Left lung (tissue), 10 donors: ENCODE data around the gene NAV2. TPM values are rescaled to one million over a fixed set of nuclear protein-coding genes. Genes with fewer than 3 reads are reported as not detected.

Experiments
- ATAC-seq: fragments of 200-7000 bp; cut with Tn5 transposase; one replicate; pipeline ENCODE4 v1.9.1; 2020; ENCODE audit warnings: moderate library complexity
- DNase-seq, 4 donors: peaks; one replicate each; pipeline ENCODE4 v3.0.0-alpha.2; 2013 to 2020
- H3K27ac ChIP-seq, 2 donors: fragments of 200-600 bp; sonication (generic) in 1 of 2; one replicate each; pipeline versions ENCODE4 v1.5.0 to v1.8.0; 2020 to 2021
- H3K27me3 ChIP-seq, 2 donors: fragments of 200-600 bp; sonication (generic) in 1 of 2; one replicate each; pipeline versions ENCODE4 v1.5.0 to v1.8.0; 2020 to 2021
- H3K36me3 ChIP-seq, 2 donors: fragments of 200-600 bp; sonication (generic) in 1 of 2; one replicate each; pipeline versions ENCODE4 v1.5.0 to v1.8.0; 2020 to 2021
- H3K4me1 ChIP-seq, 2 donors: fragments of 200-600 bp; one replicate each; pipeline ENCODE4 v1.8.0; 2021
- H3K4me3 ChIP-seq, 2 donors: fragments of 200-600 bp; sonication (generic) in 1 of 2; one replicate each; pipeline versions ENCODE4 v1.5.0 to v1.8.0; 2020 to 2021; ENCODE audit warnings: mild to moderate bottlenecking in 1 of 2
- H3K9me3 ChIP-seq, 2 donors: fragments of 200-600 bp; sonication (generic) in 1 of 2; one replicate each; pipeline versions ENCODE4 v1.5.0 to v1.8.0; 2020 to 2021
- intact Hi-C, 2 donors: fragments of 100-400 bp; cut with DNase I; formaldehyde crosslinking; loops; one replicate each; pipeline versions ENCODE4 v1.11.2 to v1.14.2; 2022
- polyA plus RNA-seq, 6 donors: library from polyadenylated mRNA; unstranded; fragments of 120-200 nt; gene quantifications; one replicate each; pipeline ENCODE4 v1.2.1, GENCODE V29; 2013; ENCODE audit not compliant: insufficient read length in 6 of 6
- total RNA-seq, 2 donors: library from RNA; stranded (reverse); fragmentation: NEBNext Ultra II Directional; extraction: Animal tissue kit (Norgen Biotek cat#: 25700); gene quantifications; one replicate each; pipeline ENCODE4 v1.2.1, GENCODE V29; 2021
- TF ChIP-seq, protein P1 (sequence below), 2 donors: fragments of 200-600 bp; sonication (generic) in 1 of 2; IDR thresholded peaks; one replicate each; pipeline versions ENCODE4 v1.5.0 to v1.8.0; 2021; ENCODE audit warnings: antibody characterized with exemption in 2 of 2
- donor health status: DM: no; HTN: yes; CAD: no.
- donor health status: DM: no; HTN: no; CAD: no.

The NAV2 gene
- total and polyA plus RNA-seq, 8 donors = 18.0 to 59.9 (median 23.1) TPM

GRCh38 chr11:19838994-19839768 is 126.5 kb downstream of the NAV2 start:
- Histone ChIP-seq H3K9me3 (no peaks in the 10 kb centered on the region), H3K4me1 (no peaks in the 10 kb centered on the region), H3K4me3 (no peak overlapping the region), H3K27me3 (no peaks in the 10 kb centered on the region), H3K27ac (no peak overlapping the region), H3K36me3 (peaks cover 0 to 5% of the 10 kb centered on the region in 2 donors)
- TF ChIP-seq, protein P1, sequence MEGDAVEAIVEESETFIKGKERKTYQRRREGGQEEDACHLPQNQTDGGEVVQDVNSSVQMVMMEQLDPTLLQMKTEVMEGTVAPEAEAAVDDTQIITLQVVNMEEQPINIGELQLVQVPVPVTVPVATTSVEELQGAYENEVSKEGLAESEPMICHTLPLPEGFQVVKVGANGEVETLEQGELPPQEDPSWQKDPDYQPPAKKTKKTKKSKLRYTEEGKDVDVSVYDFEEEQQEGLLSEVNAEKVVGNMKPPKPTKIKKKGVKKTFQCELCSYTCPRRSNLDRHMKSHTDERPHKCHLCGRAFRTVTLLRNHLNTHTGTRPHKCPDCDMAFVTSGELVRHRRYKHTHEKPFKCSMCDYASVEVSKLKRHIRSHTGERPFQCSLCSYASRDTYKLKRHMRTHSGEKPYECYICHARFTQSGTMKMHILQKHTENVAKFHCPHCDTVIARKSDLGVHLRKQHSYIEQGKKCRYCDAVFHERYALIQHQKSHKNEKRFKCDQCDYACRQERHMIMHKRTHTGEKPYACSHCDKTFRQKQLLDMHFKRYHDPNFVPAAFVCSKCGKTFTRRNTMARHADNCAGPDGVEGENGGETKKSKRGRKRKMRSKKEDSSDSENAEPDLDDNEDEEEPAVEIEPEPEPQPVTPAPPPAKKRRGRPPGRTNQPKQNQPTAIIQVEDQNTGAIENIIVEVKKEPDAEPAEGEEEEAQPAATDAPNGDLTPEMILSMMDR (IDR thresholded peaks at IDR 0.05) = no peak
- DNase-seq (no peak), ATAC-seq (no peak)
- intact Hi-C loops = no loop called here

DNA sequence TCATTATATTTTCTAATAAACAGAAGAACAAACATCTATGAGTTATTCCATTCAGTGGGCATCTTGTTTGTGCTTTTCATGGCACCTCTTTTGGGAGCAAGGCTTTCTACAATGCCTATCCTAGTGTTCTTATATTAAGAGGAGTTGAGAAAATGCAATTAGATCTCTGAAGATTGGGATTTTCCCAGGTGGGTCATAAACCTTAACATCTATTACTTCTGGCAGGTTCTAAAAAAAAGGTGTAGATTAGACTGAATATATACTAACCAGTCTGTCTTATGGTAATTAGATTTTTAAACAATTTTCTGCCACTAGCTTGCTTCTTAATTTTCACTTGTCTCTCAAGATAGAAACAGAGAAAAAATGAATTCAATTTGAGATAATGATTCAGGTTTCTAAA is 128.3 kb downstream of the NAV2 start:
- H3K4me3 ChIP-seq = no peak overlapping the region
- ATAC-seq = no peak
- DNase-seq = no peak
- H3K36me3 ChIP-seq = no peaks in the 10 kb centered on the region
- H3K9me3 ChIP-seq = no peaks in the 10 kb centered on the region
- TF ChIP-seq, protein P1 (IDR thresholded peaks at IDR 0.05) = no peak
- intact Hi-C loops = no loop called here
- no peak overlapping the region for H3K27ac ChIP-seq
- H3K4me1 ChIP-seq = no peaks in the 10 kb centered on the region
- H3K27me3 ChIP-seq = no peaks in the 10 kb centered on the region

DNA sequence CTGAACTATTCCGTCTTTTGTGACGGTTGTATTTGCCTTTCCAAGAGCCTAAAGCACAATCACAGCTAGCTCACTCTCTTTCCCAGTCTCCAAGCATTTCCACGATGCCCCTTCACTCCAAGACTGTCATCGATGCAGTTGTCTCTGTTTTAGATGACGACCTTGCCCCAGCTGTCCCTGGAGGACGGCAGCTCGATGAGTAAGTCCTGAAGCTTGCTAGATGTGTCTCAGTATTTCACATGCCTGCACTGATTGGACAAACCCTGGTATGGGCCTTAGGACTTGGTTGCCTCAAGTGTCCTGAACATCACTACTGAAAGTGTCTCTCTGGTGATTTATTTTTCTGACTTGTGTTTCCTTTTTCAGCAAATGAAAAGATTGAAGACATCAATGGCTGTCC is 129.9 kb downstream of the NAV2 start:
- intact Hi-C loops = no loop called here
- H3K27me3 ChIP-seq = no peaks in the 10 kb centered on the region
- no peak for DNase-seq
- no peaks in the 10 kb centered on the region for H3K9me3 ChIP-seq
- no peaks in the 10 kb centered on the region for H3K4me1 ChIP-seq
- TF ChIP-seq, protein P1 (IDR thresholded peaks at IDR 0.05) = no peak
- no peaks in the 10 kb centered on the region for H3K36me3 ChIP-seq
- ATAC-seq = no peak
- H3K27ac ChIP-seq = no peak overlapping the region
- H3K4me3 ChIP-seq = no peak overlapping the region

- ATAC-seq = no peak
- H3K9me3 ChIP-seq = no peaks in the 10 kb centered on the region
- TF ChIP-seq, protein P1 (IDR thresholded peaks at IDR 0.05) = no peak
- H3K4me3 ChIP-seq = no peak overlapping the region
- DNase-seq = no peak
- no peaks in the 10 kb centered on the region for H3K27me3 ChIP-seq
- H3K36me3 ChIP-seq = no peaks in the 10 kb centered on the region
- no peak overlapping the region for H3K27ac ChIP-seq
- intact Hi-C loops = no loop called here
- no peaks in the 10 kb centered on the region for H3K4me1 ChIP-seq
Observed at GRCh38 chr11:19843079-19843478, 130.4 kb downstream of the NAV2 start.

DNA sequence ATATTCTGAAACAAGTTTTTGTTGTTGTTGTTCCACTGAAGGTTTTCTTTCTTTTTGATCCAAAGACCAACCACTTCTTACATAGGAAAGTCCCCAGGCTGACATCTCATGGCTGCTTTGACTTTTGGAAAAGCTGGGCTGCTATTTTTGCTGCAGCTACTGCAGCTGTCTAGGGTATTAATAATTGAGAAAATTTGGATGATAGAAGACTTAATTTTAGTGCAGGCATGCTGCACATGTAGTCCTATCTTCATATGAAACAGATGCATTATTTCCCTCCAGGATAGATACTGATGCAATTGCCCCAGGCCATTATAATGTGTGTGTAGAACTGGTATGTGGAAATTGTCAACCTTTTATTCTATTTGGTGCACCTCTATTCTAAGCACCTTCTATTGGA is 131.4 kb downstream of the NAV2 start:
- TF ChIP-seq, protein P1 (IDR thresholded peaks at IDR 0.05) = no peak
- no peak for ATAC-seq
- no peak for DNase-seq
- H3K4me3 ChIP-seq = no peak overlapping the region
- no peaks in the 10 kb centered on the region for H3K4me1 ChIP-seq
- no peaks in the 10 kb centered on the region for H3K27me3 ChIP-seq
- H3K27ac ChIP-seq = no peak overlapping the region
- no peaks in the 10 kb centered on the region for H3K9me3 ChIP-seq
- no peaks in the 10 kb centered on the region for H3K36me3 ChIP-seq
- intact Hi-C loops = no loop called here
